ENCODE results near the gene LGALS3BP. TPM values are rescaled to one million over a fixed set of nuclear protein-coding genes. Genes with fewer than 3 reads are reported as not detected.

The LGALS3BP gene
- total and polyA plus RNA-seq, 2 of the 4 experiments (the other 2 are of a cell fraction), result 33.7 to 273 TPM

GRCh38 chr17:78933959-78934568 lies 45.7 kb downstream of the LGALS3BP start:
- no peaks in the 10 kb centered on the region for H3K9me3 ChIP-seq (ENCODE audit: control insufficient read depth, insufficient read depth, low read length)
- H2BK120ac ChIP-seq (ENCODE audit: low read depth, low read length), result peak overlapping the region; percentile 99
- no TSS peak for BruUV-seq (replicated peaks)
- peak overlapping the region; percentile 85 for H3K14ac ChIP-seq (replicated peaks; ENCODE audit: low read depth, low read length)
- H3K4me2 ChIP-seq (ENCODE audit: low read depth, low read length), result peak overlapping the region; percentile 63
- peak overlapping the region; percentile 88 for H3K27ac ChIP-seq (ENCODE audit: insufficient read depth, low read length)
- 0% methylated on average over 4 of the region's 16 CpGs; no CpG with 5 or more reads in 1 of the 2 experiments for WGBS, 2 experiments (ENCODE audit: extremely low coverage in 2 of 2, insufficient read length in 1 of 2)
- DNase-seq (peak; percentile 100), ATAC-seq (ENCODE audit: low read depth) (peak; percentile 66)
- peak overlapping the region; percentile 92 for H2BK5ac ChIP-seq (ENCODE audit: low read depth, low read length, poor library complexity, severe bottlenecking)
- peak overlapping the region; percentile 80 for H3K56ac ChIP-seq (ENCODE audit: extremely low read depth, insufficient read depth, low read length)
- H3K4me3 ChIP-seq (ENCODE audit: insufficient read depth, low read depth, low read length), result peak overlapping the region; percentile 6; the same call in 1 of the 2 replicates
- H3K9ac ChIP-seq (ENCODE audit: low read depth, low read length), result peak overlapping the region; percentile 49
- H2AK9ac ChIP-seq (replicated peaks; ENCODE audit: low read depth, low read length, poor library complexity), result peak overlapping the region; percentile 99
- H3K36me3 ChIP-seq (ENCODE audit: control insufficient read depth, insufficient read depth, low read length), result no peaks in the 10 kb centered on the region
- dilution Hi-C loops (cut with HindIII; ENCODE audit: low sequenced_read_pairs, unreplicated experiment) (no loop called here), in situ Hi-C loops (cut with MboI; ENCODE audit: low sequenced_read_pairs) (no loop called here), intact Hi-C loops (cut with micrococcal nuclease) (loop anchor here (1.0 to 2.0 kb wide), 4 partner anchors 9 to 69 kb away; partner anchors contain the start of gene TIMP2)
- CTCF ChIA-PET, result interaction anchor here (0.9 to 1.3 kb wide), 2 partner anchors 37 to 68 kb away, joined by 3 to 5 read pairs; no protein-coding TSS in a partner anchor
- peak overlapping the region; percentile 95 for H4K91ac ChIP-seq (ENCODE audit: insufficient read depth, low read depth, low read length)
- peak; percentile 62; the same call in 1 of the 2 replicates for TF ChIP-seq CEBPB (IDR thresholded peaks at IDR 0.05; ENCODE audit: low read depth, low read length)
- peak; percentile 20; the same call in 1 of the 2 replicates for TF ChIP-seq NFE2L2 (IDR thresholded peaks at IDR 0.05; ENCODE audit: low read depth, low read length)
- TF ChIP-seq POLR2A (IDR thresholded peaks at IDR 0.05; ENCODE audit: low read depth, low read length), result peak; percentile 86
- peak; percentile 92 for TF ChIP-seq MAFK (IDR thresholded peaks at IDR 0.05; ENCODE audit: low read depth, low read length)
- peak; percentile 49; the same call in 1 of the 2 replicates for TF ChIP-seq FOS (IDR thresholded peaks at IDR 0.05; ENCODE audit: low read depth, low read length)
- TF ChIP-seq BHLHE40 (IDR thresholded peaks at IDR 0.05; ENCODE audit: low read depth, low read length), result peak; percentile 50; the same call in 1 of the 2 replicates
- TF ChIP-seq, protein P1, sequence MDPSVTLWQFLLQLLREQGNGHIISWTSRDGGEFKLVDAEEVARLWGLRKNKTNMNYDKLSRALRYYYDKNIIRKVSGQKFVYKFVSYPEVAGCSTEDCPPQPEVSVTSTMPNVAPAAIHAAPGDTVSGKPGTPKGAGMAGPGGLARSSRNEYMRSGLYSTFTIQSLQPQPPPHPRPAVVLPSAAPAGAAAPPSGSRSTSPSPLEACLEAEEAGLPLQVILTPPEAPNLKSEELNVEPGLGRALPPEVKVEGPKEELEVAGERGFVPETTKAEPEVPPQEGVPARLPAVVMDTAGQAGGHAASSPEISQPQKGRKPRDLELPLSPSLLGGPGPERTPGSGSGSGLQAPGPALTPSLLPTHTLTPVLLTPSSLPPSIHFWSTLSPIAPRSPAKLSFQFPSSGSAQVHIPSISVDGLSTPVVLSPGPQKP (IDR thresholded peaks at IDR 0.05; ENCODE audit: borderline replicate concordance, low read depth, low read length), result no peak
- TF ChIP-seq MAZ (IDR thresholded peaks at IDR 0.05; ENCODE audit: borderline replicate concordance, low read depth, low read length), result peak; percentile 58
- TF ChIP-seq RCOR1 (IDR thresholded peaks at IDR 0.05; ENCODE audit: insufficient replicate concordance, low read length), result no peak
- TF ChIP-seq RAD21 (IDR thresholded peaks at IDR 0.05; ENCODE audit: low read length), result no peak; the same call in 1 of the 2 replicates
- peaks cover 19% of the 10 kb centered on the region for H3K9me1 ChIP-seq (ENCODE audit: insufficient read depth, low read length)
- peak overlapping the region; percentile 96 for H2BK15ac ChIP-seq (ENCODE audit: low read depth, low read length)
- POLR2A ChIA-PET (ENCODE audit: unreplicated experiment), result interaction anchor here (0.5 to 1.0 kb wide), 2 partner anchors 11 to 32 kb away, joined by 3 to 5 read pairs; no protein-coding TSS in a partner anchor
- H4K5ac ChIP-seq (ENCODE audit: low read depth, low read length), result peak overlapping the region; percentile 83
- H3K27me3 ChIP-seq (ENCODE audit: control insufficient read depth, insufficient read depth, low read length), result no peaks in the 10 kb centered on the region
- peak overlapping the region; percentile 90 for H2BK20ac ChIP-seq (ENCODE audit: low read depth, low read length)
- peak overlapping the region; percentile 100 for H2AK5ac ChIP-seq (ENCODE audit: low read depth, low read length)
- H3K79me1 ChIP-seq (ENCODE audit: low read depth in 1 of 2, low read length in 2 of 2), result peaks cover 0 to 20% of the 10 kb centered on the region in 2 experiments; a peak in 2 of 4 replicates
- H2AFZ ChIP-seq (replicated peaks; ENCODE audit: low read length, poor library complexity), result peak overlapping the region; percentile 92
- peak overlapping the region; percentile 91 for H3K23ac ChIP-seq (ENCODE audit: low read depth, low read length)
- peaks cover 12% of the 10 kb centered on the region; the same call in 1 of the 2 replicates for H4K20me1 ChIP-seq (ENCODE audit: insufficient read depth, low read length)
- peak overlapping the region; percentile 51 to 93 for H4K8ac ChIP-seq (ENCODE audit: low read depth in 2 of 2, low read length in 2 of 2)
- peak overlapping the region; percentile 99 for H3K4ac ChIP-seq (ENCODE audit: low read depth, low read length)
- H3K4me1 ChIP-seq (ENCODE audit: control insufficient read depth, insufficient read depth, low read length), result peaks cover 28% of the 10 kb centered on the region
- H3K18ac ChIP-seq (ENCODE audit: low read depth, low read length), result peak overlapping the region; percentile 80
